SIG-M5 treated with dmso at 0.1 percent for 504 hours (cell line): ENCODE results near the gene BAHCC1.

Experiments
- DNase-seq: peaks from one replicate; lab custom pipeline; 2025; ENCODE audit not compliant: unreplicated experiment; lab: John Stamatoyannopoulos, UW

BAHCC1 gene

DNA sequence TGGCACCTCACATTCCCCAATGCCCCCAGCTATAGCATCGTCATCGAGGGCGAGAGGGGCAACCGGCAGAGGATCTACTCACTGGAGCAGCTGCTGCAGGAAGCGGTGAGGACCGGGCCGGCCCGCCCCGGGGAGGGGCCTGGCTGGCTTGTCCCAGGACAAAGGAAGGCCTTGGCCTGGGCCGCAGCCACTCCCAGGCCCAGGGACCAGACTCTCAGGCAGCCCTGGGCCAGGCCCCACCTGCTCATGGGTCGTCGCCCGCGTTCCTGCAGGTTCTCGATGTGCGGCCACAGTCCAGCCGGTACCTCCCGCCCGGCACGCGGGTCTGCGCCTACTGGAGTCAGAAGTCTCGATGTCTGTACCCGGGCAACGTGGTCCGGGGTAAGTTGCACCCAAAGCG is 64.0 kb downstream of the BAHCC1 start:
- no peak for DNase-seq

DNA sequence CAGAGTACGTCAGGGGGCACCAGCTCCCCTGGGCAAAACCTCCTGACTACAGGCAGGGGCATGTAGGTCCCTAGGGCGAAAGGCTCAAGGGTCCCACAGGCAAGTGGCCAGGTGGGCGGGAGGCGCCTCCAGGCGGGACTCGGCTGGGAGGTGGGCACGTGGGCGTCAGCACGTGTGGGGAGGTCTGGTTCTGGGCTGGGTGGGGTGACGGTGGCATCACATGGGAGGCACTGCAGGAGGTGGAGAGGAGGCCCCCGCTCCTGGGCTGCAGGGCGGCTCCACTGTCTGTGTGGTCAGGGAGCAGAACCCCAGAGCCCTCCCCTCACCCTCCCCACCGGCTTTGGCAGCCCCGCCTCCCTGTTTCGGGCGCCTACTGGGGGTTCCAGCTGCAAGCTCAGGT is 64.6 kb downstream of the BAHCC1 start:
- DNase-seq: no peak

- DNase-seq: peak; percentile 26
These were observed 65.7 kb downstream of the BAHCC1 start for GRCh38 chr17:81460856-81461460.

- no peak for DNase-seq
These were observed 66.6 kb downstream of the BAHCC1 start for GRCh38 chr17:81461607-81462500.

DNA sequence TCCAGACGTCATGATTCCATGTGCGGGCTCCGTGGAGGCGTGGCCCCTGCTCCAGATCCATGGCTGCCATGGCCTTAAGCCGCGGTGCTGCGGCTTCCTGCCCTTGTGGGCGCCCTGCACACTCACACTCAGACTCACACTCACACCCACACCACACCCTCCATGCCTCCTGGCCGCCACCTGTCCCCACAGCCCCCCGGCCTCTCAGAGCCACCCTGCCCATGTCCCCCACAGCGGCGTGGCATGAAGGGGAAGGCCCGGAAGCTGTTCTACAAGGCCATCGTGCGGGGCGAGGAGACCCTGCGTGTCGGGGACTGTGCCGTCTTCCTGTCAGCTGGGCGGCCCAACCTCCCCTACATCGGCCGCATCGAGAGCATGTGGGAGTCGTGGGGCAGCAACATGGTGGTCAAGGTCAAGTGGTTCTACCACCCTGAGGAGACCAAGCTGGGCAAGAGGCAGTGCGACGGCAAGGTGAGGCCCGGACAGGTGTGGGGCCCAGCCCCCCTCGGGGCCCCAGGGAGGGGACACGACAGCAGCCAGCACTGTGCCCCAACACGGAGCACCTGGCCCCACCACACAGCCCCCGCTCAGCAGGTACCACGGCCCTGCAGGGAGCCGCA is 67.4 kb downstream of the BAHCC1 start:
- DNase-seq: no peak

GRCh38 chr17:81463506-81463905 is 68.2 kb downstream of the BAHCC1 start:
- no peak for DNase-seq

- DNase-seq: no peak
These were observed 69.3 kb downstream of the BAHCC1 start for GRCh38 chr17:81464586-81464985.

DNA sequence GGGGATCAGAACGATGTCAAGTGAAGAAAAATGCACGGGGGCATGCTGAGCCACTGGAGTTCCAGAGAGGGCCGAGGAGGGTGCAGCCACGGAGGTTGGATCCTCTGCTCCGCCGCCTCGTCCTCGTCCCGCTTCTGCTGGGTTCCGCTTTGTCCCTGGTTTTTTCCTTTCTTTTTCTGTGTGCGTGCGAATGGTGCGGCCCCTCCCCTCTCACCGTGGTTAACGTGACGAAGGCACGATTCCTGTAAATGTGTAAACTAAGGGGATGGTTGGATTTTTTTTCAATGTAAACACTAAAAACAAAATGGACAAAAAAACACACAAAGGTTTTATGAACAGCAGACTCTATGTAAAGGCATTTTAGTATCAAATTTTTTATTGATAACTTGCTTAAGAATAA is 70.7 kb downstream of the BAHCC1 start:
- DNase-seq: no peak

DNA sequence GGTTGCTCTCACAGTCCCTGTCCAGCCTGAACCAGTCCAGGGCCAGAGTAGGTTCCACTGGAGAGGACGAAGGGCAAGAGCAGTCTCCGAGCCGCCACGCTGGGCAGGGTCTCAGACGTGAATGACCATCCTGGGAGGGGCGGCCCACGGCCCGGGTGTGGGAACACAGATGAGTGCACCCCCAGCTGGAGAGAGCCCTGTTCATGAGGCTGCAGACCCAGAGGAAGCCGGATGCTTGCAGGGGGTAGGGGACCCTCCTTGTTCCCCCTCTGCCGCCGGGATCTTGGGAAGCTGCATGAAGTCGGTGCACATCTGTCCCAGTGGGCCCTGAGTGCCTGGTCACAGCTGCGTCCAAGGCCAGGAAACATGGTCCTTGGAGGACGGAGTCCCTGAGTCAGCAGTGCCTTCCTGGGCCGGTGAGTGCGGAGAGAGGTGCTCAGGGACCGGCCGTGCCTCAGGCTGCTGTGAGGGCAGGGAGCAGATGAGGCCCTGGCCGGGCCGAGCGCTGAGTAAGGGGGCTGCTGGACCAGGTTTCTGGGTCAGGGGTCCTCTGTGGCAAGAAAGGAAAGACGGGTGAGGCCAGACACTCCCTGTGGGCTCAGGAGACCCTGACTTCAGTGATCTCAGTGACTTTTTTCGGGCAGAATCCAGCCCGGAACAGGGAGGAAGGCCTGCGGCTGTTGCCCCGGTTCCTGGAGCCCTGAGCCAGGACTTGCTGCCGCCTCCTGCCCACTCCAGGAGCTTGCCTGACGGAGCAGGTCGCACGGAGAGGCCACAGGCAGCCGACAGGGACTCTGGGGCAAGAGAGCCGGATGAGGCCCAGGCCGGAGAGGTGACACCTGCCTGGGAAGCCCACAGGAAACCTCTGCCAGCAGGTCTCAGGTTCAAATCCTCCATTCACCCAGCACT is 71.6 kb downstream of the BAHCC1 start:
- no peak for DNase-seq

- DNase-seq: no peak
These were observed 73.0 kb downstream of the BAHCC1 start for GRCh38 chr17:81468111-81468769.

GRCh38 chr17:81468770-81469121 is 73.5 kb downstream of the BAHCC1 start:
- no peak for DNase-seq

GRCh38 chr17:81469266-81469665 is 74.0 kb downstream of the BAHCC1 start:
- DNase-seq: no peak

DNA sequence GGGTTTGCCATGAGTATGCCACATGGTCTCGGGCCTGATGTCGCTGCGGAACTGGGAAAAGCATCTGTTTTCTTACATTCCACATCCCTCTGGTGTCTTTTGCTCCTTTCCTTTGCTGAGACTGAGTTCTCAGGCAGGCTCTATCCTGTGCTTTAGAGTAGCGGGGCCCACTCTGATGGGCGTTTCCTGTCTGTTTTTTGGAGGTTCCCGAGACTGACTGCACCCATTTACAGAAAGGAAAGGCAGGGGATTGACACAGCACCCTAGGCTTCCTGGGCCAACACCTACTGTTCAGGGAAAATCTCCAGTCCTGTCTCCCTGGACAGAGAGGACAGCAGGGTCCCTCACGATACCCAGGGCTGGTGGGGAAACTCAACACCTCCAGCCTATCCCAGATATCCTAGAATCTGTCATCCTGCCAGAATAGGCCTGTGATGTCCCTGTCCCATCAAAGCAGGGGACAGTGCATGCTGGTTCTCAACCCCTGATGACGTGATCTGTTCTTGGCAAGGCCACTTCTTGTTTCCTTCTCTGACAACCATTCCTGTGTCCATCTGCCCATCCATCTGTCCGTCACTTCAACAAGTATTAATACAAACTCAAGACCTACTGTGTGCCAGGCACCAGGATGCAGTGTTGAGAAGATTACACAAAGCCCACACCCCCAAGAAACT is 75.2 kb downstream of the BAHCC1 start:
- no peak for DNase-seq

DNA sequence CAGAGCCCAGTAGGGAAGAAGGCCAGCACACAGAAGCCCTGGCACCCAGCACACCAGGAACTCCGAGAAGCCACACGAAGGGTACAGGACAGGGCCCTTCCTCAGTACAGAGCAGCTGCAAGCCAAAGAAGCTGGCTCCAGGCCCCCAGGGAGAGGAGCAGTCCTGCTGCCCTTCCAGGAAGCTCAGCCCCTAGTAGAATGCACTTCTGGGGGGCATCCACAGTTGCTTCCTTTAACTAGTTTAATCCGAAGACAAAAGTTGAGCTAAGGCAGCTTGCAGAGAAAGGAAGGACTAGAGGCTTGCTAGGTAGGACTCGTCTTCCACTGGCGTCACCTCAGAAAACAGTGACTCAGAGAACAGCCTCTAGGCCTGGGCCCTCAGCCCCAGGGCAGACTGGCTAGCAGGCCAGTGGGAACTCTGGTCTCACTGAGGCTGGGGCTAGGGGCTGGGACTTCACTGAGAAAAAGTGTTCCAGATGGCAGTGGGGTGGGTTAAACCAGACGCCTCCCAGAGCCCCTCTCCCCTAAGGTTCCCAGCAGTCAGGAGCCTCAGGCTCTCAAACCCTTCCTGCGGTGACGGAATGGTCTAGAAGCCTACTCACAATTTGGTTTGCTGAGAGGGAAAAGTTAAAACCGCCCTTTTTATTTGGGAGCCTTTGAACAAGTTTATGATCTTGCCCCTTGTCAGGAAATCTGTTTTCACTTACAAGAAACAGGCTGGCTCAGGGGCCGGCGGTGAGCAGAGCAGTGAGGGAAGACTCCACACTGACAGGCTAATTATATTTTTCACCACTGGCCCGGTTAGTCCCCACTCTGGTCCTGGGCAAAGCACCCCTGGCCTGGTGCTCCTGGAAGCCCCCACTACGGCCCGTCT is 75.9 kb downstream of the BAHCC1 start:
- DNase-seq: no peak

- no peak for DNase-seq
These were observed 76.7 kb downstream of the BAHCC1 start for GRCh38 chr17:81471818-81472456.

- no peak for DNase-seq
These were observed 77.8 kb downstream of the BAHCC1 start for GRCh38 chr17:81473019-81473418.

DNA sequence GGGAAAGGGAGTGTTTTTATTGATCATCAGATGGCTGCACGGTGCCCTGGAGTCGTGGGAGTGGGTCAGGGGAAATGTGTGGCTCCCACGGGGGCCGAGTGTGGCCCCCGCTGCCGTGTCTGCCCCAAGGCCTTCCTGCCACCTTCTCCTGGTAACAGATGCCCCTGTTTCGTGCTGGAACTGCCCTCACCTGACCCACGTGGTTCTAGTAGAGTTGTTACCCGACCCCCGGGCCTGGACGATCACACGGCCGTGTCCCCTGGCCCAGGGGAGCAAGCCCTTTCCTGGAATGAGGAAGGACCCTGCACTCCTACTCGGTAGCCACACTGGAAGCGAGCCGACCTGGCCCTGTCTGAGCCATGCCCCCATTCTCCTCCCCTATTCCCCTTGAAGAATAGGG is 79.7 kb downstream of the BAHCC1 start:
- DNase-seq: no peak

DNA sequence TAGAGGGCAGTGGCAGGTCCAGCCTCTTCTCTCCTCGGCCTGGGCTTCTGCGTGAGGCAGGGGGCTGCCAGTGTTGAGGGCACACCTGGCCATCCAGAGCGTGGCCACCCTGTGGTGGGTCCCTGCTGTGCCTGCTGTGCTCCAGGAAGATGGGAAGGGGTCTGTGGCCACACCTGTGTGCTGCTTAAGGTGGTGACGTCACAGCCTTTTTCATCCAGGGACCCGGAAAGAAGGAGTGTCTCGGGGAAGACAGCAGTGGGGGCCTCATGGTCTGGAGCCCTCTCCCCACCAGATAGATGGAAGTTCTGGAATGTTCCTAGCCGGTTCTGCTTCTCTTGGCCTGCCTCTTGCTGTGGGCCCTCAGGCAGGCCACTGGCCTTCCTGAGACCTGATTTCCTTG is 80.8 kb downstream of the BAHCC1 start:
- no peak for DNase-seq

DNA sequence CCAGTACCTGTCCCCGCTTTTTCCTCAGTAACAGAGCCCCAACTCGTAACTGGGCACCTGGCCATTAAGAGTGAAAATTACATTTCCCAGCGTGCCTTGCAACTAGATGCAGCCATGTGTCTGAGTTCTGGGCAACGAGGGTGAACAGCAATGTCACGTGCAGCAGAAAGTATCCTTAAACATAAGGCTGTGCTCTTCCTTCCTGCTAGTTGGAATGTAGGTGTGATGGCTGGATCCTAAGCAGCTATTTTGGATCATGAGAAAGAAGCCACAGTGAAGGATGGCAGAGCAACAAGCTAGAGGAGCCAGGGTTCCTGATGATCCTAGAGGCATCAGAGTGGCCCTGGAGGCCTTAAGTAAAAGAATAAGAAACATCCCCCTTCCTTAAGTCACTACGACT is 81.4 kb downstream of the BAHCC1 start:
- DNase-seq: no peak
